OCI-LY3 (cell line): ENCODE results near the gene HAUS7.

ENCODE experiments used
- H2AFZ ChIP-seq: fragments of 200-600, 300-600 bp; shearing (Covaris generic); 2 replicates; pipeline ENCODE4 v1.6.0; 2014; ENCODE audit warnings: antibody characterized with exemption, low read depth, low read length
- H3K27ac ChIP-seq: fragments of 200-600, 300-600 bp; sonication (generic); 2 replicates; pipeline ENCODE4 v1.5.1; 2014; ENCODE audit warnings: mild to moderate bottlenecking, low read length, moderate library complexity, mixed read lengths
- H3K27me3 ChIP-seq: fragments of 200-600, 300-600 bp; sonication (generic); 2 replicates; pipeline ENCODE4 v1.6.1; 2014; ENCODE audit warnings: low read depth, low read length, mixed read lengths
- H3K36me3 ChIP-seq: fragments of 200-600, 300-600 bp; sonication (generic); replicated peaks from 2 replicates; pipeline ENCODE3; 2014; ENCODE audit warnings: low read depth, low read length, mixed read lengths
- H3K4me1 ChIP-seq: fragments of 300-600, 200-600 bp; sonication (generic); 2 replicates; pipeline ENCODE4 v1.6.1; 2014; ENCODE audit warnings: low read length, mixed read lengths
- H3K4me2 ChIP-seq: fragments of 200-600, 300-600 bp; sonication (generic); 2 replicates; pipeline ENCODE4 v1.6.1; 2014; ENCODE audit warnings: low read length, mixed read lengths
- H3K4me3 ChIP-seq: fragments of 300-600, 200-600 bp; sonication (generic); 2 replicates; pipeline ENCODE4 v1.5.1; 2014; ENCODE audit warnings: antibody characterized with exemption, mild to moderate bottlenecking, low read length, moderate library complexity
- H3K79me2 ChIP-seq: fragments of 300-600, 200-600 bp; shearing (Covaris generic); 2 replicates; pipeline ENCODE4 v1.6.1; 2014; ENCODE audit warnings: mild to moderate bottlenecking, low read length, mixed read lengths
- H3K9ac ChIP-seq: fragments of 300-600, 200-600 bp; shearing (Covaris generic); 2 replicates; pipeline ENCODE4 v1.6.0; 2014; ENCODE audit warnings: mild to moderate bottlenecking, low read length, moderate library complexity
- H3K9me3 ChIP-seq: fragments of 200-600, 300-600 bp; shearing (Covaris generic); 2 replicates; pipeline ENCODE4 v1.6.1; 2014; ENCODE audit warnings: low read length, mixed read lengths; ENCODE audit not compliant: insufficient read depth
- H4K20me1 ChIP-seq: fragments of 200-600, 300-600 bp; sonication (generic); 2 replicates; pipeline ENCODE4 v1.6.1; 2016; ENCODE audit warnings: low read length, mixed read lengths; ENCODE audit not compliant: insufficient read depth
- CTCF ChIP-seq: fragments of 200-600, 300-600 bp; sonication (generic); IDR thresholded peaks from 2 replicates; pipeline ENCODE4 v1.5.1; 2014; ENCODE audit warnings: antibody characterized with exemption, low read length, low read depth
- EZH2phosphoT487 ChIP-seq: fragments of 200-600 bp; shearing (Covaris generic); IDR thresholded peaks from 2 replicates; pipeline ENCODE4 v1.6.1; 2018; ENCODE audit warnings: antibody characterized with exemption, mixed run types, low read depth

The HAUS7 gene

GRCh38 chrX:153490217-153490930 lies 20.0 kb upstream of the HAUS7 start:
- H3K9ac ChIP-seq, result no peak overlapping the region
- H4K20me1 ChIP-seq, result no peaks in the 10 kb centered on the region
- no peaks in the 10 kb centered on the region for H3K79me2 ChIP-seq
- H3K27ac ChIP-seq, result no peak overlapping the region
- no peak overlapping the region for H3K4me2 ChIP-seq
- H3K9me3 ChIP-seq, result no peaks in the 10 kb centered on the region
- no peaks in the 10 kb centered on the region for H3K27me3 ChIP-seq
- TF ChIP-seq EZH2phosphoT487 (no peak), CTCF (no peak)
- H3K4me1 ChIP-seq, result no peaks in the 10 kb centered on the region
- no peak overlapping the region for H3K4me3 ChIP-seq
- H3K36me3 ChIP-seq, result no peaks in the 10 kb centered on the region
- H2AFZ ChIP-seq, result no peak overlapping the region

DNA sequence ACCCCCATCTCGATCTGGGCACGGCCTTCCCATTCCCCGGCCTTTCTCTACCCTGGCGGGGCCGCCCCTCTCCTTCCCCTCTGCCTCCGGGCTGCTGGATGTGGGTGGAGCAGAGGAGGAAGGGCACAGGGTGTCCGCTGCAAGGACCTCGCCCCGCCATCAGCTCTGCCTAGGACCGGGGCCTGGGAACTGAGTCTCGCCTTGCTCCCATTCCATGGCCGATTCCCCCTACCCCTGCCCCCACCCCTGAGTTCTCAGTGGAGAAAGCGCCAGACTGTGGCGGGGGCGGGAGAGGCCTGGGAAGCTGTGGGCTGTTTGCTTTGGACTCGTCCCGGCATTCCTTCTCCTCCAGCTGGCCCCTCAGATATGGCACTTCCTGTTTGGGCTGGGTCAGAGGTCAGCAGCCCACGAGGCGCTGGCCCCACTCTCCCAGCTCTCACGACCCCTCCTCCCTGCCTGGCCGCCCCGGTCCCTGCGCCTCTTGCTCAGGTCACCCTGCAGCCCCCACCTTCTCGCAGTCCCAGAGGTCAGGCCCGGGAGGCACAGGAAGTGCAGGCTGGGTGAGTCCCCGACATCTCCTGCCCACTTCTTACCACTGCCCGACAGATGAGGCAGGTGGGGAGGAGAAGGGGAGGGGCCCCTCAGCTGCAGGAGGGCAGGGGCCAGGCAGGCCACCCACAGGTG lies 18.0 kb upstream of the HAUS7 start:
- H3K79me2 ChIP-seq, result no peaks in the 10 kb centered on the region
- no peaks in the 10 kb centered on the region for H3K36me3 ChIP-seq
- no peak overlapping the region for H3K4me3 ChIP-seq
- H3K9ac ChIP-seq, result no peak overlapping the region
- no peak overlapping the region for H3K27ac ChIP-seq
- no peak overlapping the region for H3K4me2 ChIP-seq
- H3K4me1 ChIP-seq, result no peaks in the 10 kb centered on the region
- H2AFZ ChIP-seq, result no peak overlapping the region
- no peaks in the 10 kb centered on the region for H3K9me3 ChIP-seq
- no peaks in the 10 kb centered on the region for H4K20me1 ChIP-seq
- no peaks in the 10 kb centered on the region for H3K27me3 ChIP-seq
- no peak for TF ChIP-seq EZH2phosphoT487
- no peak for TF ChIP-seq CTCF

DNA sequence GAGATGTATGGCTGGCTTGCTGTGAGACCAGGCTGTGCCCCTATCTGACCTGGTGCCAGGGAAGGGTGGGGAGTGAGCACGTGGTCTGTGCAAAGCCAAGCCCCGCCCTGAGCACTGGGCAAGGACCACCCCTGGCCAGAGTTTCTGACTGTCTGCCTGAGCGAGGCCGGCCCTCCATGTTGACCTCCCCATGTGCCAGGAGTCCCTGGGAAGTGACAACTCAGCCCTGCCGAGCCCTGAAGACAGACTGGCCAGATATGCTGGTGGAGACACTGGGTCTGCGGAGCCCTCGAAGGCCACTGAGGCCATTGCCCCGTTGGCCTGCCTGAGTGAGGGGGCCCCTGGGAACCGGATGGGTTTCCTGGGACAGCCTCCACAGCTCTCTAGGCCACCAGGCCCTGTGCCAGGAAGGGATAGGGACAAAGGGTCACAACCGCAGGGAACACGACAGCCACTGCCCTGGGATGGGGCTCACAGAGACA lies 17.3 kb upstream of the HAUS7 start:
- Histone ChIP-seq H3K9ac (no peak overlapping the region), H2AFZ (no peak overlapping the region), H3K4me2 (no peak overlapping the region), H3K9me3 (no peaks in the 10 kb centered on the region), H3K27me3 (no peaks in the 10 kb centered on the region), H3K36me3 (no peaks in the 10 kb centered on the region), H4K20me1 (no peaks in the 10 kb centered on the region), H3K4me1 (no peaks in the 10 kb centered on the region), H3K27ac (no peak overlapping the region), H3K4me3 (no peak overlapping the region), H3K79me2 (no peaks in the 10 kb centered on the region)
- TF ChIP-seq CTCF (no peak), EZH2phosphoT487 (no peak)

DNA sequence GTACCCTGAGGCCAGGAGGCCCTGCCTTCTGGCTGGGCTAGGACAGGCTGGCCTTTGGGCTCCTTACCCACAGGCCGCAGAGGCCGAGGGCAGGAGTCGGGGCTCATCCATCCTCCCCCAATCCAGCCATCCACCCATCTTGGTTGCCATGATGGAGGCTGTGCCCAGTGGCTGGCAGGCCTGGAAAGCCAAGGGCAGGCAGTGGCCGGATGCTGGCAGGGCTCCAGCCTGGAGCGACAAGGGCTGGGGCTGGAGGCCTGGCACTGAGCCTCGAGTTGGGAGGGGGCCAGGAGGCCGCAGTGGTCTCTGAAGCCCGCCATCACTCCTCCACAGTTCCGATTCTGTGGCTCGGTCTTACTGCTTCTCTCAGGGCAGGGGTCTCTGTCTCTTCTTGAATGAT lies 15.8 kb upstream of the HAUS7 start:
- H4K20me1 ChIP-seq, result no peaks in the 10 kb centered on the region
- no peaks in the 10 kb centered on the region for H3K4me1 ChIP-seq
- no peaks in the 10 kb centered on the region for H3K27me3 ChIP-seq
- no peak overlapping the region for H3K27ac ChIP-seq
- no peaks in the 10 kb centered on the region for H3K9me3 ChIP-seq
- TF ChIP-seq CTCF (no peak), EZH2phosphoT487 (no peak)
- no peak overlapping the region for H3K4me2 ChIP-seq
- H3K4me3 ChIP-seq, result no peak overlapping the region
- no peak overlapping the region for H3K9ac ChIP-seq
- no peaks in the 10 kb centered on the region for H3K79me2 ChIP-seq
- no peak overlapping the region for H2AFZ ChIP-seq
- H3K36me3 ChIP-seq, result no peaks in the 10 kb centered on the region
